Activated naive CD4-positive, alpha-beta T cell treated with anti-CD3 and anti-CD28 coated beads for 36 hours (primary cell): ENCODE results near the gene LRP2BP. TPM values are rescaled to one million over a fixed set of nuclear protein-coding genes. Genes with fewer than 3 reads are reported as not detected.

Experiments
- CTCF ChIA-PET: fragments of 350-600 bp; sonication (Branson Sonifier 250); formaldehyde crosslinking; loops from one replicate; lab custom pipeline; 2021; ENCODE audit warnings: antibody characterized with exemption; lab: Charles Lee
- DNase-seq: peaks from one replicate; pipeline ENCODE4 v3.0.0-alpha.2; 2020
- H3K27ac Mint-ChIP-seq: one replicate; pipeline ENCODE4 v1.8.0; 2021; ENCODE audit warnings: mild to moderate bottlenecking, mixed read lengths
- H3K27me3 Mint-ChIP-seq: one replicate; pipeline ENCODE4 v1.8.0; 2021; ENCODE audit warnings: low read depth, mixed read lengths
- H3K36me3 Mint-ChIP-seq: one replicate; pipeline ENCODE4 v1.8.0; 2021; ENCODE audit warnings: low read depth, mixed read lengths
- H3K4me1 Mint-ChIP-seq: one replicate; pipeline ENCODE4 v1.8.0; 2021; ENCODE audit warnings: low read depth, mixed read lengths
- H3K4me3 Mint-ChIP-seq: one replicate; pipeline ENCODE4 v1.8.0; 2021; ENCODE audit warnings: mild to moderate bottlenecking, moderate library complexity, mixed read lengths
- H3K9me3 Mint-ChIP-seq: one replicate; pipeline ENCODE4 v1.8.0; 2021; ENCODE audit warnings: mixed read lengths
- intact Hi-C: fragments of 100-400 bp; cut with micrococcal nuclease; formaldehyde crosslinking; loops from one replicate; pipeline ENCODE4 v1.15.1; 2023
- total RNA-seq, 2 experiments: library from RNA; stranded (reverse); gene quantifications; one replicate each; pipeline ENCODE4 v1.2.3, GENCODE V29; 2021

LRP2BP gene
- under 1 TPM; 0.44 to 0.60 TPM for total RNA-seq

- DNase-seq, result no peak
- CTCF ChIA-PET, result interaction anchor here (0.6 to 1.1 kb wide), 4 partner anchors 33 to 299 kb away, joined by 3 to 4 read pairs (median 4); no protein-coding TSS in a partner anchor
- no peaks in the 10 kb centered on the region for H3K27me3 Mint-ChIP-seq
- peak within 1 kb of the TSS; percentile 93 for H3K4me3 Mint-ChIP-seq
- intact Hi-C loops, result loop anchor here (1.0 to 10.0 kb wide), 4 partner anchors 77 to 1891 kb away; partner anchors contain the start of genes ING2, RWDD4 and TRAPPC11
- peaks cover 38% of the 10 kb centered on the region for H3K4me1 Mint-ChIP-seq
- H3K9me3 Mint-ChIP-seq, result no peaks in the 10 kb centered on the region
- peaks cover 7% of the 10 kb centered on the region for H3K36me3 Mint-ChIP-seq
- H3K27ac Mint-ChIP-seq, result peak within 1 kb of the TSS; percentile 98
Measured at GRCh38 chr4:185395238-185395955, at the start of gene LRP2BP. TSS of gene LRP2BP (minus strand) at chr4:185395924. CDS start at chr4:185378186, 17,738 bp downstream.

- Mint-ChIP-seq H3K4me1 (no peaks in the 10 kb centered on the region), H3K36me3 (no peaks in the 10 kb centered on the region), H3K27ac (no peak overlapping the region), H3K9me3 (no peaks in the 10 kb centered on the region), H3K4me3 (no peak overlapping the region), H3K27me3 (no peaks in the 10 kb centered on the region)
- intact Hi-C loops, result no loop called here
- CTCF ChIA-PET, result no interaction called here
- DNase-seq, result no peak
Measured at GRCh38 chr4:185445209-185445608, 49.5 kb upstream of the LRP2BP start.

GRCh38 chr4:185441479-185441878 lies 45.8 kb upstream of the LRP2BP start:
- CTCF ChIA-PET, result no interaction called here
- no peak overlapping the region for H3K4me3 Mint-ChIP-seq
- DNase-seq, result no peak
- no peaks in the 10 kb centered on the region for H3K9me3 Mint-ChIP-seq
- H3K27ac Mint-ChIP-seq, result no peak overlapping the region
- intact Hi-C loops, result no loop called here
- no peaks in the 10 kb centered on the region for H3K36me3 Mint-ChIP-seq
- H3K4me1 Mint-ChIP-seq, result no peaks in the 10 kb centered on the region
- no peaks in the 10 kb centered on the region for H3K27me3 Mint-ChIP-seq

- DNase-seq, result no peak
- Mint-ChIP-seq H3K9me3 (no peaks in the 10 kb centered on the region), H3K27me3 (peaks cover 2% of the 10 kb centered on the region), H3K4me1 (no peaks in the 10 kb centered on the region), H3K27ac (no peak overlapping the region), H3K4me3 (no peak overlapping the region), H3K36me3 (no peaks in the 10 kb centered on the region)
- CTCF ChIA-PET, result no interaction called here
- intact Hi-C loops, result no loop called here
Measured at GRCh38 chr4:185437809-185438208, 42.1 kb upstream of the LRP2BP start.

- no peaks in the 10 kb centered on the region for H3K4me1 Mint-ChIP-seq
- H3K36me3 Mint-ChIP-seq, result no peaks in the 10 kb centered on the region
- no peak overlapping the region for H3K27ac Mint-ChIP-seq
- CTCF ChIA-PET, result no interaction called here
- intact Hi-C loops, result no loop called here
- H3K4me3 Mint-ChIP-seq, result no peak overlapping the region
- no peak for DNase-seq
- no peaks in the 10 kb centered on the region for H3K9me3 Mint-ChIP-seq
- peaks cover 2% of the 10 kb centered on the region for H3K27me3 Mint-ChIP-seq
Measured at GRCh38 chr4:185435466-185435865, 39.7 kb upstream of the LRP2BP start.

- intact Hi-C loops, result loop anchor here (5.0 kb wide), 1 partner anchor 763 kb away; the partner anchor contains the start of gene CYP4V2
- peaks cover 1% of the 10 kb centered on the region for H3K27me3 Mint-ChIP-seq
- H3K27ac Mint-ChIP-seq, result no peak overlapping the region
- H3K9me3 Mint-ChIP-seq, result no peaks in the 10 kb centered on the region
- DNase-seq, result no peak
- no peaks in the 10 kb centered on the region for H3K36me3 Mint-ChIP-seq
- no peak overlapping the region for H3K4me3 Mint-ChIP-seq
- CTCF ChIA-PET, result interaction anchor here (0.6 kb wide), 1 partner anchor 915 kb away, joined by 3 read pairs; no protein-coding TSS in a partner anchor
- H3K4me1 Mint-ChIP-seq, result peaks cover 7% of the 10 kb centered on the region
Measured at GRCh38 chr4:185429660-185430059, 33.9 kb upstream of the LRP2BP start.

GRCh38 chr4:185426960-185427688 lies 31.4 kb upstream of the LRP2BP start:
- Mint-ChIP-seq H3K4me3 (no peak overlapping the region), H3K27ac (no peak overlapping the region), H3K36me3 (no peaks in the 10 kb centered on the region), H3K27me3 (peaks cover 1% of the 10 kb centered on the region), H3K9me3 (no peaks in the 10 kb centered on the region), H3K4me1 (peaks cover 20% of the 10 kb centered on the region)
- CTCF ChIA-PET, result no interaction called here
- no peak for DNase-seq
- intact Hi-C loops, result loop anchor here (1.0 to 5.0 kb wide), 2 partner anchors 170 to 765 kb away; partner anchors contain the start of gene CYP4V2

- DNase-seq, result peak; percentile 86
- peak within 1 kb of the TSS; percentile 76 for H3K4me3 Mint-ChIP-seq
- peaks cover 1% of the 10 kb centered on the region for H3K27me3 Mint-ChIP-seq
- H3K36me3 Mint-ChIP-seq, result peaks cover 1% of the 10 kb centered on the region
- no peaks in the 10 kb centered on the region for H3K9me3 Mint-ChIP-seq
- peak within 1 kb of the TSS; percentile 96 for H3K27ac Mint-ChIP-seq
- peaks cover 28% of the 10 kb centered on the region for H3K4me1 Mint-ChIP-seq
- intact Hi-C loops, result loop anchor here (1.0 to 5.0 kb wide), 7 partner anchors 29 to 767 kb away; partner anchors contain the start of genes ANKRD37, CCDC110, CYP4V2 and SLC25A4
- CTCF ChIA-PET, result interaction anchor here (1.0 kb wide), 1 partner anchor 39 kb away, joined by 3 read pairs; no protein-coding TSS in a partner anchor
Measured at GRCh38 chr4:185425647-185426352, 30.1 kb upstream of the LRP2BP start, which contains the start of gene UFSP2. TSS of gene UFSP2 (minus strand) at chr4:185425964. CDS start at chr4:185425868, 96 bp downstream.

- H3K36me3 Mint-ChIP-seq, result peaks cover 1% of the 10 kb centered on the region
- peaks cover 28% of the 10 kb centered on the region for H3K4me1 Mint-ChIP-seq
- no peaks in the 10 kb centered on the region for H3K27me3 Mint-ChIP-seq
- H3K9me3 Mint-ChIP-seq, result no peaks in the 10 kb centered on the region
- intact Hi-C loops, result loop anchor here (1.0 to 5.0 kb wide), 6 partner anchors 29 to 767 kb away; partner anchors contain the start of genes ANKRD37, CCDC110, CYP4V2 and SLC25A4
- DNase-seq, result peak; percentile 9
- peak overlapping the region; percentile 76 for H3K4me3 Mint-ChIP-seq
- peak overlapping the region; percentile 96 for H3K27ac Mint-ChIP-seq
- CTCF ChIA-PET, result no interaction called here
Measured at GRCh38 chr4:185424905-185425646, 29.4 kb upstream of the LRP2BP start.

- intact Hi-C loops, result no loop called here
- no peak for DNase-seq
- Mint-ChIP-seq H3K4me1 (peaks cover 28% of the 10 kb centered on the region), H3K36me3 (peaks cover 10% of the 10 kb centered on the region), H3K9me3 (no peaks in the 10 kb centered on the region), H3K4me3 (no peak overlapping the region), H3K27ac (no peak overlapping the region), H3K27me3 (no peaks in the 10 kb centered on the region)
- CTCF ChIA-PET, result no interaction called here
Measured at GRCh38 chr4:185421366-185422124, 25.8 kb upstream of the LRP2BP start.

GRCh38 chr4:185416955-185417354 lies 21.2 kb upstream of the LRP2BP start:
- Mint-ChIP-seq H3K36me3 (peaks cover 14% of the 10 kb centered on the region), H3K4me3 (no peak overlapping the region), H3K9me3 (no peaks in the 10 kb centered on the region), H3K27me3 (no peaks in the 10 kb centered on the region), H3K27ac (no peak overlapping the region), H3K4me1 (peaks cover 6% of the 10 kb centered on the region)
- intact Hi-C loops, result no loop called here
- no peak for DNase-seq
- CTCF ChIA-PET, result interaction anchor here (0.8 kb wide), 1 partner anchor 10 kb away, joined by 3 read pairs; no protein-coding TSS in a partner anchor
